H1 (cell line): ENCODE data around the gene MYRIP. TPM values are rescaled to one million over a fixed set of nuclear protein-coding genes. Genes with fewer than 3 reads are reported as not detected.

ENCODE experiments used
- CTCF ChIA-PET: fragments of 300-600 bp; sonication (Branson Sonifier 250); formaldehyde crosslinking; loops from one replicate; lab custom pipeline; 2021; ENCODE audit not compliant: partially characterized antibody; lab: Charles Lee
- POLR2A ChIA-PET: fragments of 300-600 bp; sonication (Branson Sonifier 250); formaldehyde crosslinking; loops from one replicate; lab custom pipeline; 2021; ENCODE audit warnings: inconsistent platforms; ENCODE audit not compliant: partially characterized antibody; lab: Charles Lee
- DNase-seq, 2 experiments: peaks; one replicate each; pipeline versions ENCODE4 v3.0.0 to v3.0.0-alpha.2; 2010 to 2022; ENCODE audit warnings: low spot score in 2 of 2, low read depth in 1 of 2, mixed read lengths in 1 of 2
- FAIRE-seq: peaks from 2 replicates; lab custom pipeline; 2011; peaks lifted over from hg19 to GRCh38; lab: Jason Lieb, UNC
- H2AFZ ChIP-seq: 2 replicates; pipeline ENCODE4 v1.8.1; 2012; ENCODE audit warnings: low read length, inconsistent platforms
- H2AK5ac ChIP-seq: 2 replicates; pipeline ENCODE4 v1.6.1; 2013; ENCODE audit warnings: low read depth, low read length
- H2BK120ac ChIP-seq: replicated peaks from 2 replicates; pipeline ENCODE3; 2013; ENCODE audit warnings: low read depth, low read length, inconsistent platforms
- H2BK12ac ChIP-seq: 2 replicates; pipeline ENCODE4 v1.6.1; 2013; ENCODE audit warnings: low read depth, low read length
- H2BK15ac ChIP-seq: 2 replicates; pipeline ENCODE4 v1.6.1; 2013; ENCODE audit warnings: low read length
- H2BK20ac ChIP-seq: 2 replicates; pipeline ENCODE4 v1.6.1; 2013; ENCODE audit warnings: low read length
- H2BK5ac ChIP-seq: 2 replicates; pipeline ENCODE4 v1.6.1; 2013; ENCODE audit warnings: low read depth, low read length
- H3K14ac ChIP-seq: 2 replicates; pipeline ENCODE4 v1.6.1; 2013; ENCODE audit warnings: inconsistent platforms; ENCODE audit not compliant: insufficient read length
- H3K18ac ChIP-seq: 2 replicates; pipeline ENCODE4 v1.6.1; 2013; ENCODE audit warnings: low read length; ENCODE audit errors: extremely low read depth
- H3K23ac ChIP-seq: 2 replicates; pipeline ENCODE4 v1.6.1; 2013; ENCODE audit warnings: inconsistent platforms; ENCODE audit not compliant: insufficient read length
- H3K23me2 ChIP-seq: 2 replicates; pipeline ENCODE4 v1.6.1; 2013; ENCODE audit warnings: low read depth, low read length
- H3K27ac ChIP-seq: 2 replicates; pipeline ENCODE4 v1.6.1; 2011; ENCODE audit warnings: low read depth, low read length, inconsistent platforms
- H3K27me3 ChIP-seq, 4 experiments: replicated peaks in 1 of 4; 1 replicate in 1 of 4; 2 replicates in 3 of 4; pipeline versions ENCODE4 v1.6.1 to v1.8.1; 2011 to 2013; ENCODE audit warnings: low read length in 3 of 4, mild to moderate bottlenecking in 3 of 4, inconsistent platforms in 2 of 4, mixed read lengths in 2 of 4, moderate library complexity in 1 of 4; ENCODE audit not compliant: control insufficient read depth in 3 of 4, insufficient read depth in 3 of 4; ENCODE audit errors: extremely low read depth in 1 of 4
- H3K36me3 ChIP-seq, 4 experiments: 2 replicates each; pipeline versions ENCODE4 v1.6.1 to v1.8.1; 2011 to 2013; ENCODE audit warnings: mild to moderate bottlenecking in 4 of 4, low read length in 3 of 4, moderate library complexity in 2 of 4, control low read depth in 1 of 4, inconsistent platforms in 1 of 4; ENCODE audit not compliant: insufficient read depth in 4 of 4, control insufficient read depth in 2 of 4
- H3K4ac ChIP-seq: replicated peaks from 2 replicates; pipeline ENCODE3; 2013; ENCODE audit warnings: low read length, low read depth, mixed read lengths, inconsistent platforms; ENCODE audit not compliant: insufficient read length
- H3K4me1 ChIP-seq, 4 experiments: replicated peaks in 1 of 4; 1 replicate in 1 of 4; 2 replicates in 3 of 4; pipeline versions ENCODE4 v1.6.1 to v1.8.1; 2011 to 2013; ENCODE audit warnings: low read length in 3 of 4, inconsistent platforms in 2 of 4, mixed read lengths in 1 of 4; ENCODE audit not compliant: insufficient read depth in 4 of 4, control insufficient read depth in 3 of 4
- H3K4me2 ChIP-seq, 2 experiments: 2 replicates each; pipeline versions ENCODE4 v1.6.1 to v1.8.1; 2011 to 2013; ENCODE audit warnings: low read depth in 2 of 2, low read length in 2 of 2, control low read depth in 1 of 2, inconsistent platforms in 1 of 2, mild to moderate bottlenecking in 1 of 2; ENCODE audit not compliant: insufficient read depth in 1 of 2
- H3K4me3 ChIP-seq, 4 experiments: fragments of 200-600, 300-600 bp in 1 of 4; sonication (generic), shearing (Covaris generic), sonication (Bioruptor Twin) in 1 of 4; 2 replicates each; pipeline versions ENCODE4 v1.5.1 to v1.8.1; 2011 to 2016; ENCODE audit warnings: low read length in 4 of 4, low read depth in 3 of 4, control low read depth in 2 of 4, inconsistent platforms in 2 of 4, mild to moderate bottlenecking in 2 of 4, mixed read lengths in 1 of 4, moderate library complexity in 1 of 4; ENCODE audit not compliant: insufficient read depth in 2 of 4; ENCODE audit errors: extremely low read depth in 1 of 4
- H3K56ac ChIP-seq: replicated peaks from 2 replicates; pipeline ENCODE3; 2013; ENCODE audit warnings: low read depth, mild to moderate bottlenecking, mixed read lengths, low read length, inconsistent platforms; ENCODE audit not compliant: insufficient read length
- H3K79me1 ChIP-seq: 2 replicates; pipeline ENCODE4 v1.6.1; 2013; ENCODE audit warnings: low read depth, low read length, control low read depth
- H3K79me2 ChIP-seq, 2 experiments: 2 replicates each; pipeline versions ENCODE4 v1.6.1 to v1.8.1; 2012 to 2013; ENCODE audit warnings: low read length in 2 of 2, mild to moderate bottlenecking in 2 of 2, inconsistent platforms in 1 of 2; ENCODE audit not compliant: insufficient read depth in 2 of 2, control insufficient read depth in 1 of 2
- H3K9ac ChIP-seq, 4 experiments: replicated peaks in 1 of 4; 1 replicate in 1 of 4; 2 replicates in 3 of 4; pipeline versions ENCODE4 v1.6.1 to v1.8.1; 2011 to 2013; ENCODE audit warnings: low read depth in 3 of 4, low read length in 3 of 4, control low read depth in 2 of 4, mild to moderate bottlenecking in 2 of 4, moderate library complexity in 2 of 4, inconsistent platforms in 1 of 4; ENCODE audit errors: extremely low read depth in 1 of 4
- H3K9me3 ChIP-seq, 2 experiments: 2 replicates each; pipeline versions ENCODE4 v1.6.1 to v1.8.1; 2012 to 2013; ENCODE audit warnings: mild to moderate bottlenecking in 2 of 2, moderate library complexity in 2 of 2, control low read depth in 1 of 2, inconsistent platforms in 1 of 2, low read depth in 1 of 2, low read length in 1 of 2, mixed read lengths in 1 of 2; ENCODE audit not compliant: insufficient read depth in 2 of 2
- H4K20me1 ChIP-seq, 2 experiments: replicated peaks in 1 of 2; 2 replicates each; pipeline versions ENCODE3 to v1.8.1; 2011 to 2013; ENCODE audit warnings: inconsistent platforms in 2 of 2, low read length in 2 of 2, mild to moderate bottlenecking in 1 of 2; ENCODE audit not compliant: insufficient read depth in 2 of 2, control insufficient read depth in 1 of 2
- H4K5ac ChIP-seq: 2 replicates; pipeline ENCODE4 v1.6.1; 2013; ENCODE audit warnings: low read length, low read depth, mixed read lengths, inconsistent platforms; ENCODE audit not compliant: insufficient read length
- H4K8ac ChIP-seq: 2 replicates; pipeline ENCODE4 v1.8.0; 2013; ENCODE audit warnings: mild to moderate bottlenecking, moderate library complexity, low read length, inconsistent platforms; ENCODE audit not compliant: insufficient read depth; ENCODE audit errors: extremely low read depth
- H4K91ac ChIP-seq: replicated peaks from 2 replicates; pipeline ENCODE3; 2013; ENCODE audit warnings: low read length, mixed read lengths, inconsistent platforms; ENCODE audit not compliant: insufficient read length
- BRCA1 ChIP-seq: IDR thresholded peaks from 2 replicates; pipeline ENCODE4 v1.6.1; 2012; ENCODE audit warnings: low read depth, low read length, improper control_type of control experiment
- CBX8 ChIP-seq: fragments of 300-800, 300-1000 bp; sonication (generic); IDR thresholded peaks from 2 replicates; pipeline ENCODE4 v1.7.1; 2016; ENCODE audit warnings: low read depth, low read length, borderline replicate concordance
- JUN ChIP-seq: IDR thresholded peaks from 2 replicates; pipeline ENCODE4 v1.6.1; 2011; ENCODE audit warnings: low read depth, mild to moderate bottlenecking, improper control_type of control experiment, low read length
- RFX5 ChIP-seq: IDR thresholded peaks from 2 replicates; pipeline ENCODE4 v1.6.1; 2011; ENCODE audit warnings: low read depth, low read length, improper control_type of control experiment, borderline replicate concordance
- RNF2 ChIP-seq: fragments of 200-900, 300-1000 bp; sonication (generic); IDR thresholded peaks from 2 replicates; pipeline ENCODE4 v1.7.1; 2016; ENCODE audit warnings: borderline replicate concordance, low read depth, mild to moderate bottlenecking, antibody characterized with exemption, low read length; ENCODE audit not compliant: poor library complexity, severe bottlenecking; ENCODE audit errors: missing control alignments
- SIN3A ChIP-seq, 2 experiments: IDR thresholded peaks in 1 of 2; conservative IDR thresholded peaks in 1 of 2; 2 replicates each; pipeline ENCODE4 v1.6.1; 2011 to 2012; ENCODE audit warnings: low read length in 2 of 2, improper control_type of control experiment in 1 of 2, low read depth in 1 of 2, mild to moderate bottlenecking in 1 of 2
- SUZ12 ChIP-seq: fragments of 200-600 bp; sonication (generic); IDR thresholded peaks from 2 replicates; pipeline ENCODE4 v1.6.1; 2012; ENCODE audit warnings: mild to moderate bottlenecking, inconsistent platforms, low read length, moderate library complexity, mixed read lengths
- TEAD4 ChIP-seq: IDR thresholded peaks from 2 replicates; pipeline ENCODE4 v1.6.1; 2012; ENCODE audit warnings: low read depth, low read length, inconsistent platforms, mixed read lengths
- YY1 ChIP-seq: IDR thresholded peaks from 2 replicates; pipeline ENCODE4 v1.6.1; 2011; ENCODE audit warnings: low read depth, mild to moderate bottlenecking, low read length
- ZNF274 ChIP-seq: IDR thresholded peaks from 2 replicates; pipeline ENCODE4 v1.7.0; 2012; ENCODE audit warnings: low read length, borderline replicate concordance; ENCODE audit errors: extremely low read depth
- WGBS, 2 experiments: shearing (Covaris generic) in 1 of 2; methylation state at CpG; one replicate each; pipeline versions ENCODE4 v1.1.6 to v1.1.7; 2013 to 2015; ENCODE audit warnings: low lambda C conversion rate in 2 of 2, mixed read lengths in 2 of 2, inconsistent platforms in 1 of 2, low coverage in 1 of 2, missing lambda C conversion rate in 1 of 2; ENCODE audit not compliant: insufficient replicate concordance in 2 of 2, insufficient coverage in 1 of 2, insufficient read length in 1 of 2; ENCODE audit errors: extremely low coverage in 1 of 2, missing lambda C conversion rate in 1 of 2; 5-methylcytosine and 5-hydroxymethylcytosine counted together
- polyA plus RNA-seq, 7 experiments: library from polyadenylated mRNA; depleted of rRNA in 3 of 7; stranded (reverse) in 5 of 7; unstranded in 2 of 7; fragments of >200 nt in 5 of 7; fragments of 200-250 nt in 2 of 7; gene quantifications; 1 replicate in 5 of 7; 2 replicates in 1 of 7; 4 replicates in 1 of 7; pipeline versions ENCODE4 v1.2.1 to v1.2.3, GENCODE V29; 2011 to 2013; ENCODE audit warnings: missing spikeins in 2 of 7, mixed read lengths in 2 of 7
- total RNA-seq: library from RNA; stranded (reverse); fragmentation: NEBNext Ultra II Directional; extraction: Animal tissue kit (Norgen Biotek cat#: 25700); gene quantifications from 2 replicates; pipeline ENCODE4 v1.2.1, GENCODE V29; 2021
- TF ChIP-seq, protein P1 (sequence below): IDR thresholded peaks from 2 replicates; pipeline ENCODE4 v1.6.1; 2012; ENCODE audit warnings: inconsistent platforms

MYRIP gene
- total and polyA plus RNA-seq, 2 of the 8 experiments (the other 6 are each of a cell fraction or from before 2014, with no cell fraction given) = 0.54 to 4.3 TPM

- no peak overlapping the region for H2BK20ac ChIP-seq
- no peak for TF ChIP-seq ZNF274
- no peak for TF ChIP-seq CBX8
- TF ChIP-seq JUN = no peak
- TF ChIP-seq SUZ12 = no peak
- no peak for TF ChIP-seq RFX5
- no peak for TF ChIP-seq BRCA1
- no peak for TF ChIP-seq SIN3A (conservative IDR thresholded peaks at IDR 0.05 in 1 of 2, IDR thresholded peaks at IDR 0.05 in 1 of 2; ENCODE audit: low read depth in 1 of 2, low read length in 2 of 2)
- no peak for TF ChIP-seq TEAD4
- no peak for TF ChIP-seq YY1
- TF ChIP-seq RNF2 = no peak
- TF ChIP-seq, protein P1, sequence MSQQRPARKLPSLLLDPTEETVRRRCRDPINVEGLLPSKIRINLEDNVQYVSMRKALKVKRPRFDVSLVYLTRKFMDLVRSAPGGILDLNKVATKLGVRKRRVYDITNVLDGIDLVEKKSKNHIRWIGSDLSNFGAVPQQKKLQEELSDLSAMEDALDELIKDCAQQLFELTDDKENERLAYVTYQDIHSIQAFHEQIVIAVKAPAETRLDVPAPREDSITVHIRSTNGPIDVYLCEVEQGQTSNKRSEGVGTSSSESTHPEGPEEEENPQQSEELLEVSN = no peak
- no peak overlapping the region for H3K14ac ChIP-seq
- WGBS, 2 experiments = 88% methylated on average over 1 of the region's 1 CpG; no CpG with 5 or more reads in 1 of the 2 experiments
- H3K79me1 ChIP-seq = no peaks in the 10 kb centered on the region
- H4K5ac ChIP-seq = no peak overlapping the region
- H3K23me2 ChIP-seq = no peaks in the 10 kb centered on the region
- H3K56ac ChIP-seq = no peak overlapping the region
- H3K4me3 ChIP-seq = no peak overlapping the region
- no peak overlapping the region for H3K23ac ChIP-seq
- H2AFZ ChIP-seq = no peak overlapping the region
- DNase-seq (no peak), FAIRE-seq (no peak)
- H4K20me1 ChIP-seq = no peaks in the 10 kb centered on the region
- no peaks in the 10 kb centered on the region for H3K9me3 ChIP-seq
- CTCF ChIA-PET = interaction anchor here (0.6 to 2.6 kb wide), 7 partner anchors 8 to 311 kb away, joined by 3 to 12 read pairs (median 4); no protein-coding TSS in a partner anchor
- H3K4ac ChIP-seq = no peak overlapping the region
- H4K8ac ChIP-seq = no peak overlapping the region
- H3K27me3 ChIP-seq = no peaks in the 10 kb centered on the region
- no peak overlapping the region for H3K9ac ChIP-seq
- no peaks in the 10 kb centered on the region for H3K36me3 ChIP-seq
- H3K4me2 ChIP-seq = no peak overlapping the region
- no peaks in the 10 kb centered on the region for H3K4me1 ChIP-seq
- no peak overlapping the region for H2BK5ac ChIP-seq
- H2AK5ac ChIP-seq = no peak overlapping the region
- no peak overlapping the region for H3K27ac ChIP-seq
- no peak overlapping the region for H4K91ac ChIP-seq
- POLR2A ChIA-PET = no interaction called here
- no peaks in the 10 kb centered on the region for H3K79me2 ChIP-seq
- H2BK12ac ChIP-seq = no peak overlapping the region
- no peak overlapping the region for H3K18ac ChIP-seq
- no peak overlapping the region for H2BK120ac ChIP-seq
- H2BK15ac ChIP-seq = no peak overlapping the region
These were observed 420.6 kb downstream of the MYRIP start for GRCh38 chr3:40229963-40230362.
